ENCODE data around the gene NOL9.

- TF ChIP-seq CTCF (IDR thresholded peaks at IDR 0.05) (no peak), POLR2A (IDR thresholded peaks at IDR 0.05) (no peak)
These were observed 79.5 kb downstream of the NOL9 start for GRCh38 chr1:6474815-6475282.
